B cell (primary cell): ENCODE results near the gene LHPP. TPM values are rescaled to one million over a fixed set of nuclear protein-coding genes. Genes with fewer than 3 reads are reported as not detected.

Experiments
- ATAC-seq: fragments of 200-7000 bp; cut with Tn5 transposase; one replicate; pipeline ENCODE4 v1.10.0; 2021; ENCODE audit warnings: low read depth, mild to moderate bottlenecking, moderate number of reproducible peaks, moderate library complexity
- CTCF ChIA-PET: fragments of 350-600 bp; sonication (Branson Sonifier 250); formaldehyde crosslinking; loops from one replicate; lab custom pipeline; 2021; ENCODE audit warnings: antibody characterized with exemption, inconsistent platforms; lab: Charles Lee
- POLR2A ChIA-PET: fragments of 350-600 bp; sonication (Branson Sonifier 250); formaldehyde crosslinking; loops from one replicate; lab custom pipeline; 2021; ENCODE audit warnings: antibody characterized with exemption; lab: Charles Lee
- DNase-seq: peaks from one replicate; pipeline ENCODE4 v3.0.0; 2013
- H2AFZ ChIP-seq: 2 replicates; pipeline ENCODE4 v1.6.1; 2012; ENCODE audit warnings: mild to moderate bottlenecking, low read depth, low read length; ENCODE audit not compliant: insufficient read depth, poor library complexity, severe bottlenecking
- H3K27ac ChIP-seq, 2 donors: 1 replicate in 1 of 2; 2 replicates in 1 of 2; pipeline ENCODE4 v1.5.1; 2012 to 2013; ENCODE audit warnings: low read length in 2 of 2, mild to moderate bottlenecking in 2 of 2, moderate library complexity in 1 of 2
- H3K27me3 ChIP-seq, 4 experiments: fragments of 200-600 bp in 1 of 4; sonication (generic) in 1 of 4; replicated peaks in 1 of 4; 1 replicate in 2 of 4; 2 replicates in 2 of 4; pipeline versions ENCODE4 v1.6.1 to v1.7.0; 2013 to 2016; ENCODE audit warnings: low read length in 3 of 4, mild to moderate bottlenecking in 2 of 4, mixed read lengths in 1 of 4, moderate library complexity in 1 of 4; ENCODE audit not compliant: insufficient read depth in 4 of 4, control insufficient read depth in 3 of 4; ENCODE audit errors: control extremely low read depth in 1 of 4
- H3K36me3 ChIP-seq, 2 experiments: replicated peaks in 1 of 2; 1 replicate in 1 of 2; 2 replicates in 1 of 2; pipeline versions ENCODE4 v1.6.1 to v1.7.1; 2013; ENCODE audit warnings: low read length in 1 of 2; ENCODE audit not compliant: insufficient read depth in 2 of 2, control insufficient read depth in 1 of 2; ENCODE audit errors: control extremely low read depth in 1 of 2, extremely low read depth in 1 of 2
- H3K4me1 ChIP-seq, 2 donors: fragments of 200-600 bp in 1 of 2; sonication (generic) in 1 of 2; 1 replicate in 1 of 2; 2 replicates in 1 of 2; pipeline versions ENCODE4 v1.5.1 to v1.6.1; 2013 to 2017; ENCODE audit warnings: low read length in 2 of 2; ENCODE audit not compliant: control insufficient read depth in 2 of 2, insufficient read depth in 2 of 2
- H3K4me2 ChIP-seq: replicated peaks from 2 replicates; pipeline ENCODE3; 2012; ENCODE audit warnings: mild to moderate bottlenecking, low read depth, low read length; ENCODE audit not compliant: poor library complexity, severe bottlenecking
- H3K4me3 ChIP-seq, 5 experiments: fragments of 200-600 bp in 1 of 5; sonication (generic) in 1 of 5; 1 replicate in 3 of 5; 2 replicates in 2 of 5; pipeline versions ENCODE4 v1.5.1 to v1.7.0; 2011 to 2016; ENCODE audit warnings: low read length in 4 of 5, mild to moderate bottlenecking in 4 of 5, low read depth in 2 of 5, control low read depth in 1 of 5, moderate library complexity in 1 of 5; ENCODE audit not compliant: insufficient read depth in 1 of 5; ENCODE audit errors: control extremely low read depth in 1 of 5, extremely low read depth in 1 of 5
- H3K79me2 ChIP-seq: fragments of 200-600 bp; sonication (generic); one replicate; pipeline ENCODE4 v1.6.0; 2016; ENCODE audit warnings: low read length; ENCODE audit not compliant: control insufficient read depth, insufficient read depth
- H3K9ac ChIP-seq: fragments of 200-600 bp; sonication (generic); 2 replicates; pipeline ENCODE4 v1.6.1; 2017; ENCODE audit warnings: mild to moderate bottlenecking, low read length, moderate library complexity
- H3K9me3 ChIP-seq, 3 donors: one replicate each; pipeline versions ENCODE4 v1.6.1 to v1.7.1; 2013; ENCODE audit warnings: low read length in 2 of 3; ENCODE audit not compliant: control insufficient read depth in 2 of 3, insufficient read depth in 1 of 3; ENCODE audit errors: control extremely low read depth in 1 of 3
- H4K20me1 ChIP-seq: 2 replicates; pipeline ENCODE4 v1.6.0; 2012; ENCODE audit warnings: mild to moderate bottlenecking, low read length; ENCODE audit not compliant: insufficient read depth, control insufficient read depth, poor library complexity, severe bottlenecking
- H3K27ac Mint-ChIP-seq: one replicate; pipeline ENCODE4 v1.8.0; 2021; ENCODE audit warnings: mixed read lengths
- H3K27me3 Mint-ChIP-seq: one replicate; pipeline ENCODE4 v1.8.0; 2021; ENCODE audit warnings: mixed read lengths
- H3K4me1 Mint-ChIP-seq: one replicate; pipeline ENCODE4 v1.8.0; 2021; ENCODE audit warnings: mixed read lengths
- H3K4me3 Mint-ChIP-seq: one replicate; pipeline ENCODE4 v1.8.0; 2021; ENCODE audit warnings: mixed read lengths
- H3K9me3 Mint-ChIP-seq: one replicate; pipeline ENCODE4 v1.8.0; 2022; ENCODE audit warnings: mixed read lengths; ENCODE audit not compliant: insufficient read depth
- EZH2 ChIP-seq: IDR thresholded peaks from 2 replicates; pipeline ENCODE4 v1.6.1; 2012; ENCODE audit warnings: borderline replicate concordance, low read depth, mild to moderate bottlenecking, moderate library complexity, low read length; ENCODE audit not compliant: insufficient read depth, poor library complexity, severe bottlenecking
- WGBS: methylation state at CpG from one replicate; pipeline ENCODE4 v1.1.5; 2013; ENCODE audit warnings: missing lambda C conversion rate; ENCODE audit not compliant: insufficient coverage; 5-methylcytosine and 5-hydroxymethylcytosine counted together
- intact Hi-C: fragments of 100-400 bp; cut with micrococcal nuclease; formaldehyde crosslinking; loops from one replicate; pipeline ENCODE4 v1.10.0; 2022
- polyA plus RNA-seq: library from polyadenylated mRNA; depleted of rRNA; stranded (reverse); fragments of >200 nt; gene quantifications from 2 replicates; pipeline ENCODE4 v1.2.3, GENCODE V29; 2012
- total RNA-seq, 2 donors: library from RNA; stranded (reverse); fragments of 120-200 nt in 1 of 2; gene quantifications; 1 replicate in 1 of 2; 2 replicates in 1 of 2; pipeline versions ENCODE4 v1.2.3 to v1.2.4, GENCODE V29; 2013 to 2022
- TF ChIP-seq, protein P1 (sequence below): fragments of 200-600 bp; IDR thresholded peaks from one replicate; pipeline ENCODE4 v1.8.0; 2022; ENCODE audit warnings: antibody characterized with exemption, mild to moderate bottlenecking

Gene LHPP
- total and polyA plus RNA-seq, 2 donors (not counting 1 experiment from before 2014, with no cell fraction given), result 60.2 to 83.5 TPM

DNA sequence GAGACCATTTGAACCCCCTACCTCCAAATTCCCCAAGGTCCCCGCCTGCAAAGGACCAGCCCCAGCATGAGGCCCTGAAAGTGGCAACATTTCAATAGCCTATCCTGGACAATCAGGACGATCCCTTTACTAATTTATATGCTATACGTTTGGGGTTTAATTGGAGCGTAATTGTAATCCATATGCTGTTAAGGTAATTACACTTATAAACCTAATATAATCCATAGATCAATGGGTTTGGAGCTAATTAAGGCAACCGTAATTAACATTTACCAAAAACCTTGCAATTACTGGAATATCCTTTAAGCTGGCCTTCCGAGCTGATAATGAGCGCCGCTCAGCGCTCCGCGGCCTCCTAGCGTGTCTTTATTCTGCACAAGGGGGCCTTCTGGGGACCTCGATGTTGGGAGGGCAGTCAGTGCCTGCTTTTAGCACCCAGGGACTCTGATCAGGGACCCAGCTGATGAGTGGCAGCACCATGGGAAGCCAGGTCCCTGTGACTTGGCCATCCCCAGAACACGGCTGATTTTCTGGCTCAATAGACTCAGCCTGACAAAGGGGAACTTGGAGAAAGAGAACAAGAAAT lies 91.2 kb downstream of the LHPP start:
- Histone ChIP-seq H3K9ac (no peak overlapping the region), H3K27ac (peak overlapping the region in 1 of 2 donors; percentile 18), H3K4me2 (no peak overlapping the region), H3K79me2 (peaks cover 20% of the 10 kb centered on the region), H3K27me3 (no peaks in the 10 kb centered on the region), H3K4me3 (no peak overlapping the region), H3K4me1 (peaks cover 39 to 43% of the 10 kb centered on the region in 2 donors), H3K36me3 (no peaks in the 10 kb centered on the region), H3K9me3 (peaks cover 0 to 4% (median 0%) of the 10 kb centered on the region in 3 donors), H4K20me1 (no peaks in the 10 kb centered on the region), H2AFZ (no peak overlapping the region)
- WGBS, result 89% methylated on average over 10 of the region's 14 CpGs
- Mint-ChIP-seq H3K27me3 (no peaks in the 10 kb centered on the region), H3K9me3 (no peaks in the 10 kb centered on the region), H3K27ac (peak overlapping the region; percentile 90), H3K4me1 (peaks cover 53% of the 10 kb centered on the region), H3K4me3 (no peak overlapping the region)
- DNase-seq (no peak), ATAC-seq (no peak)
- intact Hi-C loops, result loop anchor here (5.0 kb wide), 1 partner anchor 35 kb away; no protein-coding TSS in a partner anchor
- POLR2A ChIA-PET, result interaction anchor here (0.5 to 1.2 kb wide), 5 partner anchors 22 to 446 kb away, joined by 3 to 5 read pairs (median 3); no protein-coding TSS in a partner anchor
- CTCF ChIA-PET, result interaction anchor here (0.6 to 9.8 kb wide), 4 partner anchors 12 to 189 kb away, joined by 3 to 60 read pairs (median 13); no protein-coding TSS in a partner anchor
- TF ChIP-seq, protein P1, sequence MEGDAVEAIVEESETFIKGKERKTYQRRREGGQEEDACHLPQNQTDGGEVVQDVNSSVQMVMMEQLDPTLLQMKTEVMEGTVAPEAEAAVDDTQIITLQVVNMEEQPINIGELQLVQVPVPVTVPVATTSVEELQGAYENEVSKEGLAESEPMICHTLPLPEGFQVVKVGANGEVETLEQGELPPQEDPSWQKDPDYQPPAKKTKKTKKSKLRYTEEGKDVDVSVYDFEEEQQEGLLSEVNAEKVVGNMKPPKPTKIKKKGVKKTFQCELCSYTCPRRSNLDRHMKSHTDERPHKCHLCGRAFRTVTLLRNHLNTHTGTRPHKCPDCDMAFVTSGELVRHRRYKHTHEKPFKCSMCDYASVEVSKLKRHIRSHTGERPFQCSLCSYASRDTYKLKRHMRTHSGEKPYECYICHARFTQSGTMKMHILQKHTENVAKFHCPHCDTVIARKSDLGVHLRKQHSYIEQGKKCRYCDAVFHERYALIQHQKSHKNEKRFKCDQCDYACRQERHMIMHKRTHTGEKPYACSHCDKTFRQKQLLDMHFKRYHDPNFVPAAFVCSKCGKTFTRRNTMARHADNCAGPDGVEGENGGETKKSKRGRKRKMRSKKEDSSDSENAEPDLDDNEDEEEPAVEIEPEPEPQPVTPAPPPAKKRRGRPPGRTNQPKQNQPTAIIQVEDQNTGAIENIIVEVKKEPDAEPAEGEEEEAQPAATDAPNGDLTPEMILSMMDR, result no peak
- TF ChIP-seq EZH2, result no peak
